ENCODE results near the gene LIPI. TPM values are rescaled to one million over a fixed set of nuclear protein-coding genes. Genes with fewer than 3 reads are reported as not detected.

Gene LIPI
- polyA plus RNA-seq, 1 donor (not counting 4 experiments of a cell fraction or from before 2014, with no cell fraction given) = not detected

- H3K9me1 ChIP-seq (ENCODE audit: control insufficient read depth, extremely low read depth, insufficient read depth, low read length) = no peaks in the 10 kb centered on the region
- no peak overlapping the region for H3K9ac ChIP-seq (ENCODE audit: control insufficient read depth, extremely low read depth, insufficient read depth, low read length)
- peaks cover 4% of the 10 kb centered on the region for H3K9me3 ChIP-seq (ENCODE audit: control insufficient read depth, low read depth, low read length)
- no peak overlapping the region for H3K27ac ChIP-seq (ENCODE audit: control insufficient read depth, insufficient read depth, low read length)
- no peak overlapping the region for H2AFZ ChIP-seq (ENCODE audit: control insufficient read depth, low read length)
- no peaks in the 10 kb centered on the region for H4K20me1 ChIP-seq (ENCODE audit: control insufficient read depth, extremely low read depth, insufficient read depth, low read length)
- no peaks in the 10 kb centered on the region for H3K4me1 ChIP-seq (ENCODE audit: control insufficient read depth, extremely low read depth, insufficient read depth, low read length)
- no peaks in the 10 kb centered on the region for H3K79me2 ChIP-seq (ENCODE audit: control insufficient read depth, insufficient read depth, low read length)
- H3K4me2 ChIP-seq (ENCODE audit: control insufficient read depth, extremely low read depth, insufficient read depth, low read depth, low read length) = no peak overlapping the region
- dilution Hi-C loops (cut with MboI; ENCODE audit: extremely low pct_ligation_motif_present, low sequenced_read_pairs) = no loop called here
- TF ChIP-seq EZH2 (IDR thresholded peaks at IDR 0.05; ENCODE audit: low read length) (no peak), CTCF (optimal IDR thresholded peaks at IDR 0.05 in 1 of 3, IDR thresholded peaks at IDR 0.05 in 1 of 3, conservative IDR thresholded peaks at IDR 0.05 in 1 of 3; ENCODE audit: extremely low read depth in 1 of 3, insufficient read depth in 2 of 3, low read length in 3 of 3) (no peak)
- H3K4me3 ChIP-seq (ENCODE audit: control insufficient read depth in 2 of 3, extremely low read depth in 1 of 3, insufficient read depth in 2 of 3, low read depth in 1 of 3, low read length in 3 of 3) = no peak overlapping the region
- no peak for FAIRE-seq
- H3K36me3 ChIP-seq (ENCODE audit: control insufficient read depth in 2 of 2, extremely low read depth in 1 of 2, insufficient read depth in 2 of 2, low read length in 2 of 2) = no peaks in the 10 kb centered on the region
- no peak for DNase-seq (ENCODE audit: low read depth, low spot score)
- H3K27me3 ChIP-seq (ENCODE audit: control insufficient read depth, extremely low read depth, insufficient read depth, low read length) = no peaks in the 10 kb centered on the region
Measured at GRCh38 chr21:14080764-14081096, 130.0 kb downstream of the LIPI start.

- no peaks in the 10 kb centered on the region for H3K36me3 ChIP-seq (ENCODE audit: control insufficient read depth in 2 of 2, extremely low read depth in 1 of 2, insufficient read depth in 2 of 2, low read length in 2 of 2)
- H3K4me2 ChIP-seq (ENCODE audit: control insufficient read depth, extremely low read depth, insufficient read depth, low read depth, low read length) = no peak overlapping the region
- H3K79me2 ChIP-seq (ENCODE audit: control insufficient read depth, insufficient read depth, low read length) = no peaks in the 10 kb centered on the region
- DNase-seq (ENCODE audit: low read depth, low spot score) (no peak), FAIRE-seq (no peak)
- H2AFZ ChIP-seq (ENCODE audit: control insufficient read depth, low read length) = no peak overlapping the region
- H3K27me3 ChIP-seq (ENCODE audit: control insufficient read depth, extremely low read depth, insufficient read depth, low read length) = no peaks in the 10 kb centered on the region
- H3K4me3 ChIP-seq (ENCODE audit: control insufficient read depth in 2 of 3, extremely low read depth in 1 of 3, insufficient read depth in 2 of 3, low read depth in 1 of 3, low read length in 3 of 3) = no peak overlapping the region
- peaks cover 6% of the 10 kb centered on the region for H3K9me3 ChIP-seq (ENCODE audit: control insufficient read depth, low read depth, low read length)
- no peak for TF ChIP-seq EZH2 (IDR thresholded peaks at IDR 0.05; ENCODE audit: low read length)
- no peak for TF ChIP-seq CTCF (optimal IDR thresholded peaks at IDR 0.05 in 1 of 3, IDR thresholded peaks at IDR 0.05 in 1 of 3, conservative IDR thresholded peaks at IDR 0.05 in 1 of 3; ENCODE audit: extremely low read depth in 1 of 3, insufficient read depth in 2 of 3, low read length in 3 of 3)
- dilution Hi-C loops (cut with MboI; ENCODE audit: extremely low pct_ligation_motif_present, low sequenced_read_pairs) = no loop called here
- no peaks in the 10 kb centered on the region for H4K20me1 ChIP-seq (ENCODE audit: control insufficient read depth, extremely low read depth, insufficient read depth, low read length)
- H3K9ac ChIP-seq (ENCODE audit: control insufficient read depth, extremely low read depth, insufficient read depth, low read length) = no peak overlapping the region
- no peaks in the 10 kb centered on the region for H3K4me1 ChIP-seq (ENCODE audit: control insufficient read depth, extremely low read depth, insufficient read depth, low read length)
- H3K27ac ChIP-seq (ENCODE audit: control insufficient read depth, insufficient read depth, low read length) = no peak overlapping the region
- H3K9me1 ChIP-seq (ENCODE audit: control insufficient read depth, extremely low read depth, insufficient read depth, low read length) = no peaks in the 10 kb centered on the region
Measured at GRCh38 chr21:14080040-14080763, 130.6 kb downstream of the LIPI start.
